H7 (cell line): ENCODE data around the gene CAPN2. TPM values are rescaled to one million over a fixed set of nuclear protein-coding genes. Genes with fewer than 3 reads are reported as not detected.

Source experiments
- DNase-seq: peaks from one replicate; pipeline ENCODE4 v3.0.0; 2012
- H3K27me3 ChIP-seq: 2 replicates; pipeline ENCODE4 v1.6.0; 2011; ENCODE audit warnings: mild to moderate bottlenecking, low read length; ENCODE audit not compliant: control insufficient read depth, insufficient read depth
- H3K36me3 ChIP-seq: replicated peaks from 2 replicates; pipeline ENCODE4 v1.5.1; 2011; ENCODE audit warnings: low read length; ENCODE audit not compliant: control insufficient read depth, insufficient read depth
- H3K4me3 ChIP-seq: 2 replicates; pipeline ENCODE4 v1.5.1; 2011; ENCODE audit warnings: low read depth, mild to moderate bottlenecking, control low read depth, low read length, moderate library complexity; ENCODE audit not compliant: insufficient read depth
- total RNA-seq: library from RNA; depleted of rRNA; stranded (reverse); fragments of >200 nt; shearing (Covaris generic); gene quantifications from 2 replicates; pipeline ENCODE4 v1.2.3, GENCODE V29; 2014

Gene CAPN2
- total RNA-seq, 1 experiment from 2014 or later: 46.8 TPM

- H3K4me3 ChIP-seq: no peak overlapping the region
- no peak for DNase-seq
- peaks cover 14% of the 10 kb centered on the region for H3K27me3 ChIP-seq
- no peaks in the 10 kb centered on the region for H3K36me3 ChIP-seq
These were observed 3.6 kb upstream of the CAPN2 start for GRCh38 chr1:223708651-223709268.

- peaks cover 14% of the 10 kb centered on the region for H3K27me3 ChIP-seq
- DNase-seq: no peak
- no peak overlapping the region for H3K4me3 ChIP-seq
- no peaks in the 10 kb centered on the region for H3K36me3 ChIP-seq
These were observed 2.7 kb upstream of the CAPN2 start for GRCh38 chr1:223709598-223709997.

- Histone ChIP-seq H3K4me3 (no peak overlapping the region), H3K27me3 (peaks cover 14% of the 10 kb centered on the region), H3K36me3 (no peaks in the 10 kb centered on the region)
- no peak for DNase-seq
These were observed 1.9 kb upstream of the CAPN2 start for GRCh38 chr1:223710179-223711133.

GRCh38 chr1:223711173-223711572, 1.2 kb upstream of the CAPN2 start:
- Histone ChIP-seq H3K27me3 (peaks cover 14% of the 10 kb centered on the region), H3K4me3 (no peak overlapping the region), H3K36me3 (no peaks in the 10 kb centered on the region)
- no peak for DNase-seq

GRCh38 chr1:223711747-223712193, 569 bp upstream of the CAPN2 start:
- peaks cover 14% of the 10 kb centered on the region for H3K27me3 ChIP-seq
- peak overlapping the region; percentile 77 for H3K4me3 ChIP-seq
- DNase-seq: no peak
- H3K36me3 ChIP-seq: no peaks in the 10 kb centered on the region

- Histone ChIP-seq H3K27me3 (peaks cover 18% of the 10 kb centered on the region), H3K4me3 (peak overlapping the region; percentile 77), H3K36me3 (no peaks in the 10 kb centered on the region)
- DNase-seq: no peak
These were observed 623 bp downstream of the CAPN2 start for GRCh38 chr1:223712850-223713474.

- H3K27me3 ChIP-seq: peaks cover 18% of the 10 kb centered on the region
These were observed 1.4 kb downstream of the CAPN2 start for GRCh38 chr1:223713546-223714420.

GRCh38 chr1:223714421-223714724, 2.0 kb downstream of the CAPN2 start:
- no peak for DNase-seq
- H3K27me3 ChIP-seq: peaks cover 18% of the 10 kb centered on the region
- 0 out of 2 replicates have a peak, but pooled peaks cover 2% of the 10 kb centered on the region for H3K36me3 ChIP-seq
- H3K4me3 ChIP-seq: no peak overlapping the region

More at GRCh38 chr1:223713546-223714420, 1.4 kb downstream of the CAPN2 start:
- H3K36me3 ChIP-seq: 0 out of 2 replicates have a peak, but pooled peaks cover 2% of the 10 kb centered on the region
- H3K4me3 ChIP-seq: peak overlapping the region; percentile 77
- DNase-seq: peak; percentile 16

GRCh38 chr1:223714849-223715603, 2.7 kb downstream of the CAPN2 start:
- 0 out of 2 replicates have a peak, but pooled peaks cover 2% of the 10 kb centered on the region for H3K36me3 ChIP-seq
- H3K27me3 ChIP-seq: peaks cover 18% of the 10 kb centered on the region
- H3K4me3 ChIP-seq: no peak overlapping the region
- peak; percentile 69 for DNase-seq

- no peak overlapping the region for H3K4me3 ChIP-seq
- 0 out of 2 replicates have a peak, but pooled peaks cover 2% of the 10 kb centered on the region for H3K36me3 ChIP-seq
- H3K27me3 ChIP-seq: peaks cover 18% of the 10 kb centered on the region
- no peak for DNase-seq
These were observed 3.3 kb downstream of the CAPN2 start for GRCh38 chr1:223715604-223716172.

- DNase-seq: no peak
- Histone ChIP-seq H3K27me3 (peaks cover 19% of the 10 kb centered on the region), H3K36me3 (0 out of 2 replicates have a peak, but pooled peaks cover 2% of the 10 kb centered on the region), H3K4me3 (no peak overlapping the region)
These were observed 4.0 kb downstream of the CAPN2 start for GRCh38 chr1:223716302-223716862.

GRCh38 chr1:223717123-223717522, 4.8 kb downstream of the CAPN2 start:
- Histone ChIP-seq H3K4me3 (no peak overlapping the region), H3K36me3 (0 out of 2 replicates have a peak, but pooled peaks cover 2% of the 10 kb centered on the region), H3K27me3 (peaks cover 18% of the 10 kb centered on the region)
- DNase-seq: no peak
